ENCODE results near the gene PRKCE. TPM values are rescaled to one million over a fixed set of nuclear protein-coding genes. Genes with fewer than 3 reads are reported as not detected.

Gene PRKCE
- total and polyA plus RNA-seq, 7 donors: 3.0 to 21.9 (median 15.8) TPM

GRCh38 chr2:45708501-45708900 is 57.0 kb downstream of the PRKCE start:
- 93 to 95% methylated on average over 3 of the region's 3 CpGs for WGBS, 2 donors

GRCh38 chr2:45709137-45709536 is 57.7 kb downstream of the PRKCE start:
- H3K27ac ChIP-seq: no peak overlapping the region
- DNase-seq: no peak
- 98 to 100% methylated on average over 1 of the region's 1 CpG for WGBS, 2 donors
- no peaks in the 10 kb centered on the region for H3K27me3 ChIP-seq
- no peak overlapping the region for H3K4me3 ChIP-seq
- TF ChIP-seq EP300 (IDR thresholded peaks at IDR 0.05): no peak
- TF ChIP-seq CTCF (IDR thresholded peaks at IDR 0.05): no peak
- TF ChIP-seq POLR2AphosphoS5 (IDR thresholded peaks at IDR 0.05): no peak
- no peak for TF ChIP-seq POLR2A (IDR thresholded peaks at IDR 0.05)
- peaks cover 0 to 67% (median 41%) of the 10 kb centered on the region in 4 donors for H3K4me1 ChIP-seq
- no peaks in the 10 kb centered on the region for H3K36me3 ChIP-seq
- H3K9me3 ChIP-seq: no peaks in the 10 kb centered on the region
- intact Hi-C loops (cut with DNase I): no loop called here

More at GRCh38 chr2:45708501-45708900, 57.0 kb downstream of the PRKCE start:
- no peak for DNase-seq
- H3K27ac ChIP-seq: no peak overlapping the region
- intact Hi-C loops (cut with DNase I): no loop called here
- no peak overlapping the region for H3K4me3 ChIP-seq
- H3K4me1 ChIP-seq: peaks cover 0 to 62% (median 38%) of the 10 kb centered on the region in 4 donors
- no peaks in the 10 kb centered on the region for H3K36me3 ChIP-seq
- TF ChIP-seq POLR2A (IDR thresholded peaks at IDR 0.05) (no peak), EP300 (IDR thresholded peaks at IDR 0.05) (no peak), CTCF (IDR thresholded peaks at IDR 0.05) (no peak), POLR2AphosphoS5 (IDR thresholded peaks at IDR 0.05) (no peak)
- no peaks in the 10 kb centered on the region for H3K9me3 ChIP-seq
- no peaks in the 10 kb centered on the region for H3K27me3 ChIP-seq

- Histone ChIP-seq H3K36me3 (no peaks in the 10 kb centered on the region), H3K27ac (no peak overlapping the region), H3K4me1 (peaks cover 0 to 62% (median 31%) of the 10 kb centered on the region in 4 donors), H3K9me3 (no peaks in the 10 kb centered on the region), H3K27me3 (no peaks in the 10 kb centered on the region), H3K4me3 (no peak overlapping the region)
- WGBS, 2 donors: 95% methylated on average over 3 of the region's 3 CpGs
- no peak for DNase-seq
- intact Hi-C loops (cut with DNase I): no loop called here
- no peak for TF ChIP-seq POLR2AphosphoS5 (IDR thresholded peaks at IDR 0.05)
- TF ChIP-seq CTCF (IDR thresholded peaks at IDR 0.05): no peak
- TF ChIP-seq POLR2A (IDR thresholded peaks at IDR 0.05): no peak
- no peak for TF ChIP-seq EP300 (IDR thresholded peaks at IDR 0.05)
Observed at GRCh38 chr2:45710468-45710867, 59.0 kb downstream of the PRKCE start.

- 95% methylated on average over 2 of the region's 2 CpGs for WGBS, 2 donors
- no peak overlapping the region for H3K4me3 ChIP-seq
- TF ChIP-seq POLR2AphosphoS5 (IDR thresholded peaks at IDR 0.05): no peak
- TF ChIP-seq POLR2A (IDR thresholded peaks at IDR 0.05): no peak
- no peak for TF ChIP-seq EP300 (IDR thresholded peaks at IDR 0.05)
- no peak for TF ChIP-seq CTCF (IDR thresholded peaks at IDR 0.05)
- H3K27me3 ChIP-seq: no peaks in the 10 kb centered on the region
- DNase-seq: no peak
- intact Hi-C loops (cut with DNase I): no loop called here
- H3K4me1 ChIP-seq: peaks cover 0 to 55% (median 24%) of the 10 kb centered on the region in 4 donors
- no peaks in the 10 kb centered on the region for H3K36me3 ChIP-seq
- no peaks in the 10 kb centered on the region for H3K9me3 ChIP-seq
- H3K27ac ChIP-seq: no peak overlapping the region
Observed at GRCh38 chr2:45711224-45711623, 59.7 kb downstream of the PRKCE start.

GRCh38 chr2:45712570-45712969 is 61.1 kb downstream of the PRKCE start:
- peaks cover 0 to 41% (median 13%) of the 10 kb centered on the region in 4 donors for H3K4me1 ChIP-seq
- TF ChIP-seq CTCF (IDR thresholded peaks at IDR 0.05) (no peak), EP300 (IDR thresholded peaks at IDR 0.05) (no peak), POLR2A (IDR thresholded peaks at IDR 0.05) (no peak), POLR2AphosphoS5 (IDR thresholded peaks at IDR 0.05) (no peak)
- no peak overlapping the region for H3K27ac ChIP-seq
- DNase-seq: no peak
- H3K27me3 ChIP-seq: no peaks in the 10 kb centered on the region
- no peaks in the 10 kb centered on the region for H3K36me3 ChIP-seq
- intact Hi-C loops (cut with DNase I): no loop called here
- H3K4me3 ChIP-seq: no peak overlapping the region
- no peaks in the 10 kb centered on the region for H3K9me3 ChIP-seq
- WGBS, 2 donors: 55 to 91% methylated on average over 3 of the region's 3 CpGs

Measured in sigmoid colon (tissue), 7 donors.